ENCODE results near the gene CALN1.

Gene CALN1

GRCh38 chr7:72163271-72163670 lies 248.9 kb downstream of the CALN1 start:
- Histone ChIP-seq H3K27ac (ENCODE audit: low read length) (no peak overlapping the region), H3K36me3 (ENCODE audit: control insufficient read depth, insufficient read depth, low read length) (no peaks in the 10 kb centered on the region), H3K27me3 (ENCODE audit: control insufficient read depth, insufficient read depth, low read length) (no peaks in the 10 kb centered on the region), H3K4me1 (ENCODE audit: control insufficient read depth, insufficient read depth, low read length) (no peaks in the 10 kb centered on the region), H3K4me3 (ENCODE audit: low read length) (no peak overlapping the region), H3K9me3 (ENCODE audit: control insufficient read depth, insufficient read depth, low read length) (no peaks in the 10 kb centered on the region; the same call in 1 of the 2 replicates)
- DNase-seq (ENCODE audit: low read depth, low spot score) = no peak
- no CpG with 5 or more reads among the region's 2 CpGs for WGBS (ENCODE audit: insufficient coverage, insufficient read length)

- no peaks in the 10 kb centered on the region for H3K4me1 ChIP-seq (ENCODE audit: control insufficient read depth, insufficient read depth, low read length)
- H3K4me3 ChIP-seq (ENCODE audit: low read length) = no peak overlapping the region
- no peaks in the 10 kb centered on the region; the same call in 1 of the 2 replicates for H3K9me3 ChIP-seq (ENCODE audit: control insufficient read depth, insufficient read depth, low read length)
- no peak for DNase-seq (ENCODE audit: low read depth, low spot score)
- no CpG with 5 or more reads among the region's 6 CpGs for WGBS (ENCODE audit: insufficient coverage, insufficient read length)
- no peak overlapping the region for H3K27ac ChIP-seq (ENCODE audit: low read length)
- no peaks in the 10 kb centered on the region for H3K27me3 ChIP-seq (ENCODE audit: control insufficient read depth, insufficient read depth, low read length)
- no peaks in the 10 kb centered on the region for H3K36me3 ChIP-seq (ENCODE audit: control insufficient read depth, insufficient read depth, low read length)
These were observed 250.6 kb downstream of the CALN1 start for GRCh38 chr7:72161534-72161933.

- DNase-seq (ENCODE audit: low read depth, low spot score) = no peak
- Histone ChIP-seq H3K27ac (ENCODE audit: low read length) (no peak overlapping the region), H3K36me3 (ENCODE audit: control insufficient read depth, insufficient read depth, low read length) (no peaks in the 10 kb centered on the region), H3K27me3 (ENCODE audit: control insufficient read depth, insufficient read depth, low read length) (no peaks in the 10 kb centered on the region), H3K9me3 (ENCODE audit: control insufficient read depth, insufficient read depth, low read length) (no peaks in the 10 kb centered on the region; the same call in 1 of the 2 replicates), H3K4me3 (ENCODE audit: low read length) (no peak overlapping the region), H3K4me1 (ENCODE audit: control insufficient read depth, insufficient read depth, low read length) (no peaks in the 10 kb centered on the region)
- no CpG with 5 or more reads among the region's 4 CpGs for WGBS (ENCODE audit: insufficient coverage, insufficient read length)
These were observed 252.2 kb downstream of the CALN1 start for GRCh38 chr7:72159911-72160310.

DNA sequence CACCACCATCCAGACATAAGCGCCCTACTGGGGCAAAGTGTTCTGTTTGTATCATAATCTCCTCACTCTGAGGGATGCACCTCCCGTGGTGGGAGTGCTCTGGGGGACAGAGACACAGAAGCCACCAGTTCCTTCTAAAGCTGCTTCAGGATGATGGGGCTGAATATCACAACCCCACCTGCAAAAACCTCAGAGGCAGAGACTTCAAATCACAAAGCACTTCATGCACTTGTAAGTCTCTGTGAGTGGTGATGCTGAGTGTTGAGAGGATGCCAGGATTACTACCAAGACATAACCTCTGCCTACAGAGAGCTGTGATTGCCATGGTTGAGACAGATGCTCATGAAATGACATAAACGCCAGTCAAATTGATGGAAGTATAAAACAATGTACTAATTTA lies 255.5 kb downstream of the CALN1 start:
- H3K4me3 ChIP-seq (ENCODE audit: low read length) = no peak overlapping the region
- H3K9me3 ChIP-seq (ENCODE audit: control insufficient read depth, insufficient read depth, low read length) = no peaks in the 10 kb centered on the region
- H3K36me3 ChIP-seq (ENCODE audit: control insufficient read depth, insufficient read depth, low read length) = no peaks in the 10 kb centered on the region
- DNase-seq (ENCODE audit: low read depth, low spot score) = no peak
- no peak overlapping the region for H3K27ac ChIP-seq (ENCODE audit: low read length)
- H3K4me1 ChIP-seq (ENCODE audit: control insufficient read depth, insufficient read depth, low read length) = no peaks in the 10 kb centered on the region
- H3K27me3 ChIP-seq (ENCODE audit: control insufficient read depth, insufficient read depth, low read length) = no peaks in the 10 kb centered on the region
- no CpG with 5 or more reads among the region's 3 CpGs for WGBS (ENCODE audit: insufficient coverage, insufficient read length)

DNA sequence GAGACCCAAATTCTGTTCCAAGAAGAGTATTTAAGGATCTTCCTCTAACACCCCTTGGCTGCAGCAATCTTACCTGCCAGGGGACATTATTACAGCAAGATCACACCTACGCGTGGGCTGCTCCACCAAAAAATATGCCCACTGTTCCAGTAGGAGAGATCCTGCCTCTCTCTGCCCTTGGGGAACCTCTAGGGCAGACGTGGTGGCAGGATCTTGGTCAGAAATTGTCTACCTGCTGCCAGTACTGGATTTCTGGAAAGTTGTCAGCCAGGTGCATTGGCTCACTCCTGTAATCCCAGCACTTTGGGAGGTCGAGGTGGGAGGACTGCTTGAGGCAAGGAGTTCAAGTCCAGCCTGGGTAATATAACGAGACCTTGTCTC lies 259.0 kb downstream of the CALN1 start:
- no peak overlapping the region for H3K27ac ChIP-seq (ENCODE audit: low read length)
- no peaks in the 10 kb centered on the region for H3K4me1 ChIP-seq (ENCODE audit: control insufficient read depth, insufficient read depth, low read length)
- no peaks in the 10 kb centered on the region for H3K36me3 ChIP-seq (ENCODE audit: control insufficient read depth, insufficient read depth, low read length)
- WGBS (ENCODE audit: insufficient coverage, insufficient read length) = no CpG with 5 or more reads among the region's 5 CpGs
- no peaks in the 10 kb centered on the region for H3K9me3 ChIP-seq (ENCODE audit: control insufficient read depth, insufficient read depth, low read length)
- no peak for DNase-seq (ENCODE audit: low read depth, low spot score)
- no peak overlapping the region for H3K4me3 ChIP-seq (ENCODE audit: low read length)
- no peaks in the 10 kb centered on the region for H3K27me3 ChIP-seq (ENCODE audit: control insufficient read depth, insufficient read depth, low read length)

DNA sequence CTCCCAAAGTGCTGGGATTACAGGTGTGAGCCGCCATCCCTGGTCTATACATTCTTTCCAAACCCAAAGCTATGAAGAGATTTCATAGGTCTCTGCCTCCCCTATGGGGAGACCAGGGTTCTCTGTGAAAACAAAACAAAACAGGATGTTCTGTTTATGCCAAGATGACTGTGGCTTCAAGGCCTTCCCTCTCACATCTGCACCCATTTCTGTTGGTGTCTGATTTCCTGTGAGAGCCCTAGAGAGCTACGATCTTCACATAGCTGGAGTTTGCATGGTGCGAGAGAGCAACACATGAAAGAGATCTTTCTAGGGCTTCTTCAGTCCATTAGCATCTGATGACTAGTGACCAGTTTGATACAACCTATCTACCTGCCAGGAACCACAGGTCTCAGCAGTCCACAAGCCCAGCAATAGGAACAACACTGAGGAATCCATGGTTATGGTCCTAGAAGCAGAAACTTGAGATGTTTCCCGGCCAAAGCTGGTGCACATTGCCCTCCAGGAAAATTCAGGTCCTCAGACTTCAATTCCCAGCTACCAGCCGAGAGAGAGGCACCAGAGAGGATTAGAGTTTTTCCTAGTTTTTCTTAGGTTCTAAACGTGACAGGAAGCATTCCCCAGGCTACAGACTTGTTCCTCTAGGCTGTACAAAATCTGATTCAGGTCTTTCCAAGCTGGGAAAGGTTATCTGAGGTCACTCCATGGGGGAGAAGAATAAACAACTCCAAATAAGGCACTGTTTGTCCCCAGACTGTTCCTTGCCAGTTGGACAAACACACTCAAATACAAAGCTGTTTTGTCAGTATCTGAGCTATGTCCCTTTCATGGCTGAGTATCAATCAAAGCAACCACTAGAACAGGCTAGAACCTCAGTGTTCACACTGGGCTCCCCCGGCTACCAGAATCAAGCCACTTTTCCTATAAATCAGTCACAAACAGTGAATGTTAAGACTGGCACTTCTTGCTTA lies 259.7 kb downstream of the CALN1 start:
- H3K4me3 ChIP-seq (ENCODE audit: low read length) = no peak overlapping the region
- H3K36me3 ChIP-seq (ENCODE audit: control insufficient read depth, insufficient read depth, low read length) = no peaks in the 10 kb centered on the region
- WGBS (ENCODE audit: insufficient coverage, insufficient read length) = no CpG with 5 or more reads among the region's 7 CpGs
- no peak overlapping the region for H3K27ac ChIP-seq (ENCODE audit: low read length)
- no peaks in the 10 kb centered on the region for H3K9me3 ChIP-seq (ENCODE audit: control insufficient read depth, insufficient read depth, low read length)
- no peak for DNase-seq (ENCODE audit: low read depth, low spot score)
- no peaks in the 10 kb centered on the region for H3K27me3 ChIP-seq (ENCODE audit: control insufficient read depth, insufficient read depth, low read length)
- no peaks in the 10 kb centered on the region for H3K4me1 ChIP-seq (ENCODE audit: control insufficient read depth, insufficient read depth, low read length)

GRCh38 chr7:72140566-72140965 lies 271.6 kb downstream of the CALN1 start:
- H3K36me3 ChIP-seq (ENCODE audit: control insufficient read depth, insufficient read depth, low read length) = no peaks in the 10 kb centered on the region
- H3K27ac ChIP-seq (ENCODE audit: low read length) = no peak overlapping the region
- H3K4me3 ChIP-seq (ENCODE audit: low read length) = no peak overlapping the region
- WGBS (ENCODE audit: insufficient coverage, insufficient read length) = no CpG with 5 or more reads among the region's 2 CpGs
- no peaks in the 10 kb centered on the region for H3K27me3 ChIP-seq (ENCODE audit: control insufficient read depth, insufficient read depth, low read length)
- no peak for DNase-seq (ENCODE audit: low read depth, low spot score)
- H3K4me1 ChIP-seq (ENCODE audit: control insufficient read depth, insufficient read depth, low read length) = no peaks in the 10 kb centered on the region
- no peaks in the 10 kb centered on the region; the same call in 1 of the 2 replicates for H3K9me3 ChIP-seq (ENCODE audit: control insufficient read depth, insufficient read depth, low read length)

DNA sequence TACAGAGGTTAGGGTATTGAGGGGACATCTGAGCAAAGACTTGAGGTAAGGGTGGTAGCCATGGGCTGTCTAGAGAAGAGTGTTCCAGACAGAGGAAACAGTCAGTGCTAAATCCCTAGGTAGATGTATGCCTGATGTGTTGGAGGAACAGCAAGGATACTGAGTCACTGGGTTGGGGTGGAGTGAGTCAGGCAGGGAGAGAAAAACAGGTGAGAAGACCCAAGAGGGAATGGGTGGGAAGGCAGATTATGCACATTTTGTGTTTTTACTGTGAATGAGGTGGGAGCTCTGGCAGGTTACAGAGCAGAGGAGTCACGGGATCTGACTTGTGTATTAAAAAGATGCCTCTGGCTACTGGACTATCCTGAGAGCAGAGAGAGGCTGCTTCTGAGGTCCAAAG lies 285.0 kb downstream of the CALN1 start:
- H3K27me3 ChIP-seq (ENCODE audit: control insufficient read depth, insufficient read depth, low read length) = no peaks in the 10 kb centered on the region
- no peaks in the 10 kb centered on the region for H3K36me3 ChIP-seq (ENCODE audit: control insufficient read depth, insufficient read depth, low read length)
- H3K9me3 ChIP-seq (ENCODE audit: control insufficient read depth, insufficient read depth, low read length) = no peaks in the 10 kb centered on the region
- H3K4me1 ChIP-seq (ENCODE audit: control insufficient read depth, insufficient read depth, low read length) = no peaks in the 10 kb centered on the region
- WGBS (ENCODE audit: insufficient coverage, insufficient read length) = no CpG with 5 or more reads among the region's 1 CpG
- DNase-seq (ENCODE audit: low read depth, low spot score) = no peak
- no peak overlapping the region for H3K27ac ChIP-seq (ENCODE audit: low read length)
- H3K4me3 ChIP-seq (ENCODE audit: low read length) = no peak overlapping the region

DNA sequence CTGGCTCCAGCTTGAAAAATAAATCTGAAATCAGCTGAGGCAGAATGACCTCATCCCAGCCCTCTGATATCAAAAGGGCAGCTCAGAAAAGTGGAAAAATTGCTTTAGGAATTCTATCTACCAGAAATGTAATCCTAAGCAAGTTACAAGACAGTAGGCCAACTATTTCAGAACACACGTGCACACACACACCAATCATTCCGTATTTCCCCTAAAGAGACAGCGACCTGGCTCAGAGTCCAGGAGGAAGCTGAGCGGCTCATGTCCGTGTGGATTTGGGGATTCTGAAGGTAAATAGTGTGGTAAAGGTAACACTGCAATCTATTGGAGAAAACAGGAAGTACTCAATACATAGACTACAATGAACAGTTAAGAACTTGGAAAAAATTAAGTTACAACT lies 288.2 kb downstream of the CALN1 start:
- WGBS (ENCODE audit: insufficient coverage, insufficient read length) = no CpG with 5 or more reads among the region's 5 CpGs
- Histone ChIP-seq H3K27me3 (ENCODE audit: control insufficient read depth, insufficient read depth, low read length) (no peaks in the 10 kb centered on the region), H3K36me3 (ENCODE audit: control insufficient read depth, insufficient read depth, low read length) (no peaks in the 10 kb centered on the region), H3K4me3 (ENCODE audit: low read length) (no peak overlapping the region), H3K9me3 (ENCODE audit: control insufficient read depth, insufficient read depth, low read length) (no peaks in the 10 kb centered on the region; the same call in 1 of the 2 replicates), H3K4me1 (ENCODE audit: control insufficient read depth, insufficient read depth, low read length) (no peaks in the 10 kb centered on the region), H3K27ac (ENCODE audit: low read length) (no peak overlapping the region)
- no peak for DNase-seq (ENCODE audit: low read depth, low spot score)

DNA sequence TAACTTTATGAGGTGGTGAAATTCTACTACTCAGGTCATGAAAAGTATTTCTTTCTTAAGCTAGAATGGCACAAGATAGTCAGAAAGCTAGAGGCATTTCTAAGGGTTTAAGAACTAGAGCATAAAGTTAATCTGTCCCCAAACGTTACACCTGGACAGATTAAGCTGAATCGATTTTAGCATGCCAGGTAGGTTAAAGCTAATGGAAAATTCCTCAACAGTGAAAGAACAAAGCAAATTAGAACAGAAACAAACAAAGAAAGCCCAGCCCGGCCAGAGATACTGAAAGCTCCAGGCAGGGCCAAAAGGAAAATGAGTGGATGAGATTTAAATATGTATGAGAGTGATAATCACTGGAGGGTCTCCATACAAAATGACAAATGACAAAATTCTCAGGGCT lies 293.8 kb downstream of the CALN1 start:
- H3K27ac ChIP-seq (ENCODE audit: low read length) = no peak overlapping the region
- no peak for DNase-seq (ENCODE audit: low read depth, low spot score)
- H3K27me3 ChIP-seq (ENCODE audit: control insufficient read depth, insufficient read depth, low read length) = no peaks in the 10 kb centered on the region
- H3K4me1 ChIP-seq (ENCODE audit: control insufficient read depth, insufficient read depth, low read length) = no peaks in the 10 kb centered on the region; the same call in 1 of the 2 replicates
- H3K4me3 ChIP-seq (ENCODE audit: low read length) = no peak overlapping the region
- H3K36me3 ChIP-seq (ENCODE audit: control insufficient read depth, insufficient read depth, low read length) = no peaks in the 10 kb centered on the region
- no peaks in the 10 kb centered on the region; the same call in 1 of the 2 replicates for H3K9me3 ChIP-seq (ENCODE audit: control insufficient read depth, insufficient read depth, low read length)
- no CpG with 5 or more reads among the region's 3 CpGs for WGBS (ENCODE audit: insufficient coverage, insufficient read length)

DNA sequence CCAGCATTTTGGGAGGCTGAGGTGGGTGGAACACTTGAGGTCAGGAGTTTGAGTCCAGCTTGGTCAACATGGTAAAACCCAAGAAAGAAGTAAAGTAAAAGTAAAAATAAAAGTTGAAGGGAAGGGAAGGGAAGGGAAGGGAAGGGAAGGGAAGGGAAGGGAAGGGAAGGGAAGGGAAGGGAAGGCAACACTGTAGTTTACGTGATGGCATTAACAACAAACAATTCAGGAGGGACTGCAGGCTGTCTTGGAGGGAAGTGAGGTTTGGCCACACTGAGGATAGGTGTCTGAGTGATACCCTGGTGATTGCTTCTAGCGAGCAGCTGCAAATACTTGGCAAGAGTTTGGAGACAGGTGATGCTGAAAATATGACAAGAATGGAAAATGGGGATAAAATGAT lies 298.0 kb downstream of the CALN1 start:
- WGBS (ENCODE audit: insufficient coverage, insufficient read length) = no CpG with 5 or more reads among the region's 2 CpGs
- no peaks in the 10 kb centered on the region for H3K36me3 ChIP-seq (ENCODE audit: control insufficient read depth, insufficient read depth, low read length)

More for the DNA sequence above, 298.0 kb downstream of the CALN1 start:
- no peak for DNase-seq (ENCODE audit: low read depth, low spot score)
- Histone ChIP-seq H3K4me3 (ENCODE audit: low read length) (no peak overlapping the region), H3K9me3 (ENCODE audit: control insufficient read depth, insufficient read depth, low read length) (no peaks in the 10 kb centered on the region), H3K4me1 (ENCODE audit: control insufficient read depth, insufficient read depth, low read length) (no peaks in the 10 kb centered on the region; the same call in 1 of the 2 replicates), H3K27me3 (ENCODE audit: control insufficient read depth, insufficient read depth, low read length) (no peaks in the 10 kb centered on the region), H3K27ac (ENCODE audit: low read length) (no peak overlapping the region)

All from iPS DF 6.9 (cell line).